Skeletal muscle tissue (tissue), 4 donors: ENCODE results near the gene USF1. TPM values are rescaled to one million over a fixed set of nuclear protein-coding genes. Genes with fewer than 3 reads are reported as not detected.

Experiments used
- H3K27ac ChIP-seq: one replicate; pipeline ENCODE4 v1.7.0; 2013; ENCODE audit warnings: mild to moderate bottlenecking, low read depth, low read length, inconsistent platforms
- H3K27me3 ChIP-seq, 3 donors: one replicate each; pipeline ENCODE4 v1.7.0; 2013; ENCODE audit warnings: low read length in 3 of 3; ENCODE audit not compliant: control insufficient read depth in 3 of 3, insufficient read depth in 3 of 3
- H3K36me3 ChIP-seq, 3 donors: one replicate each; pipeline ENCODE4 v1.7.0; 2013; ENCODE audit warnings: low read length in 3 of 3; ENCODE audit not compliant: control insufficient read depth in 3 of 3, insufficient read depth in 3 of 3
- H3K4me1 ChIP-seq, 3 donors: one replicate each; pipeline ENCODE4 v1.7.0; 2013; ENCODE audit warnings: low read length in 3 of 3, mild to moderate bottlenecking in 3 of 3; ENCODE audit not compliant: control insufficient read depth in 3 of 3, insufficient read depth in 3 of 3
- H3K4me3 ChIP-seq, 3 donors: one replicate each; pipeline ENCODE4 v1.7.0; 2013; ENCODE audit warnings: low read length in 3 of 3
- H3K9ac ChIP-seq, 3 donors: one replicate each; pipeline ENCODE4 v1.7.0; 2013; ENCODE audit warnings: low read length in 3 of 3, mild to moderate bottlenecking in 3 of 3, moderate library complexity in 2 of 3, low read depth in 1 of 3
- H3K9me3 ChIP-seq, 3 donors: one replicate each; pipeline ENCODE4 v1.7.0; 2013; ENCODE audit warnings: low read length in 3 of 3; ENCODE audit not compliant: control insufficient read depth in 3 of 3
- total RNA-seq: library from RNA; depleted of rRNA; stranded (reverse); fragments of >200 nt; gene quantifications from one replicate; pipeline ENCODE4 v1.2.3, GENCODE V29; 2014
- donor health status: Osteomylitis.

USF1 gene
- total RNA-seq, 1 donor from 2014 or later: 66.3 TPM

DNA sequence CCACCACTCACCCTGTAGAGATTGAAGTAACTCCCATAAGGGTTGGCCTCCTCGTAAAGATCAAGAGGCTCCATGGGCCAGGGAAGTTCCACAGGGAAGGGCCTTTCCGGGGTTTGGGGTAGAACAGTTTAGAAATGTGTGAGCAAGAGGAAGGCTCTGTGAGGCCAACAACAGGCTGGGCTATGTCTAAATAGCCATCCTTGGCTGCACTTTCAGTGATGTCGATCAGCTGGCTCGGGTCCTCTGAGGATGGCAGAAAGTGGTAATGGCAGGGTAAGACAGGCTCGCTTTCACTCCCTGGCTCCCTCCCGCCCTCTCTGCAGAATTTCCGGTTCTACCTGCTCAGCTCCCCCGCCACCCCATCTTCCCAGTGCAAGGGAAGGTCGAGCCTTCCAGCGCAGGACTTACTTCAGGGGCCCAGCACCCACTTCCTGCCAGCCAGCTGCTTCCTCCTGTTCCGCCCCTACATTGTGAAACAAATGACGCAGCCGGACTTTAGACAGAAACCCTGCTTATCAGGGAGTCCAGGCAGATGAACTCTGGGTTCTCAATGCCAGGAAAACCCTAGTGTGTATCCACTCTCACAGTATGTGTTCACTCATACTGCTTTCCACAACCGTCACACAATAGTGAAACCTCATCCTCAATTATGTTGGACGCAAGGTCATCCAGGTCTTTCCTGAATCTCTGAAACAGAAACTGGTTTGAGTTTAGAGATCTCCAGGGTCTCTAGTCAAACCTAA, 32.1 kb downstream of the USF1 start:
- Histone ChIP-seq H3K9ac (peak overlapping the region; percentile 24 to 51 (median 25)), H3K4me3 (peak overlapping the region; percentile 29 to 45 (median 41)), H3K4me1 (peaks cover 6 to 13% (median 9%) of the 10 kb centered on the region in 3 donors), H3K36me3 (no peaks in the 10 kb centered on the region), H3K27ac (peak overlapping the region; percentile 87), H3K27me3 (peaks cover 0 to 3% (median 0%) of the 10 kb centered on the region in 3 donors), H3K9me3 (no peaks in the 10 kb centered on the region)

DNA sequence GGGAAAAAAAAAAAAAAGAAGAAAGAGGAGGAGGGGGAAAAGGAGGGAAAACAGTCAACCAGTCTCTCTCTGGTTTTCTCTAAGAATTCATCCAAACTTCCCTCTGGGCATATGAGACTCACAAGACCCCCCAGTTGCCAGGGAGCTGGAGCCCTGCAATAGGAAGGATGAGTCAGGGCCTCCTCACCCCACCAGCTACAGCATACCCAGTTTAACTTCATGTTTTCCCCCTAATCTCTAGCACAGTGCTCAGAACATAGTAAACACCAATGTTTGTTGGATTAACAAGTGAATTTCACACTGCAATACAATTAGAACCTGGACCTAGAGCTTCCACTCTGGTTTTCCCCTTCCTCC, 32.7 kb downstream of the USF1 start:
- H3K9me3 ChIP-seq: no peaks in the 10 kb centered on the region
- H3K27me3 ChIP-seq: peaks cover 0 to 3% (median 0%) of the 10 kb centered on the region in 3 donors
- peaks cover 6 to 10% (median 9%) of the 10 kb centered on the region in 3 donors for H3K4me1 ChIP-seq
- H3K9ac ChIP-seq: peak overlapping the region in 2 of 3 donors; percentile 24 to 25
- H3K36me3 ChIP-seq: no peaks in the 10 kb centered on the region
- peak overlapping the region; percentile 87 for H3K27ac ChIP-seq
- peak overlapping the region in 2 of 3 donors; percentile 41 to 45 for H3K4me3 ChIP-seq

DNA sequence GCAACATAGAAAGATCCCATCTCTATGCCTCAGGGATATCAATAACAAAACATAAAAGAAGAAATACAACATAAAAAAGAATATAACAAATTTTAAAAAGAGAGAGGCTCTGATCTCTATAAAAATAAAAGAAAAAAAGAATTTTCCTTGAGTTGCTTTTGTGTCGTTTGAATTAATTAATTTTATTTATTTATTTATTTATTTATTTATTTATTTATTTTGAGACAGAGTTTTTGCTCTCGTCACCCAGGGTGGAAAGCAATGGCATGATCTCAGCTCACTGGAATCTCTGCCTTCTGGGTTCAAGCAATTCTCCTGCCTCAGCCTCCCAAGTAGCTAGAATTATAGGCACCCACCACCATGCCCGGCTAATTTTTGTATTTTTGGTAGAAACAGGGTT, 33.4 kb downstream of the USF1 start:
- H3K27ac ChIP-seq: no peak overlapping the region
- H3K27me3 ChIP-seq: no peaks in the 10 kb centered on the region
- no peak overlapping the region for H3K4me3 ChIP-seq
- H3K4me1 ChIP-seq: peaks cover 6 to 10% (median 9%) of the 10 kb centered on the region in 3 donors
- H3K36me3 ChIP-seq: no peaks in the 10 kb centered on the region
- H3K9ac ChIP-seq: no peak overlapping the region
- H3K9me3 ChIP-seq: no peaks in the 10 kb centered on the region

DNA sequence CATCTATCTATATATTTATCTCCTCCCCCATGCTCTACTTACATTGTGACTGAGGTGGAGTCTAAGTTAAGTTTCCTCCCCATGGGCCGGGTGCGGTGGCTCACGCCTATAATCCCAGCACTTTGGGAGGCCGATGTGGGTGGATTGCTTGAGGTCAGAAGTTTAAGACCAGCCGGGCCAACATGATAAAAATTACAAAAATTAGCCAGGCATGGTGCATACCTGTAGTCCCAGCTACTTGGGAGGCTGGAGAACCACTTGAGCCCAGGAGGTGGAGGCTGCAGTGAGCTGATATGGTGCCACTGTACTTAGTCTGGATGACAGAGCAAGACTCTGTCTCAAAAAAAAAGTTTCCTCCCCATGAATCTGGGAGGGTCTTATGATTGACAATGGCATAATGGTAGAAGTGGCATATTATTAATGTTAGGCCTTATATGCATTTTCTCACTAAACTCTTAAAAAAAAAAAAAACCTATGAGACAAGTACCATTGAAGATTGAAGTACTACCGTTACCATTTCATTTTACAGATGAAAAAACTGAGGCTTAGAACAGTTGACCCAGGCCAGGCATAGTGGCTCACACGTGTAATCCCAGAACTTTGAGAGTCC, 36.1 kb downstream of the USF1 start:
- H3K9ac ChIP-seq: no peak overlapping the region
- H3K36me3 ChIP-seq: no peaks in the 10 kb centered on the region
- H3K4me1 ChIP-seq: peaks cover 6 to 10% (median 9%) of the 10 kb centered on the region in 3 donors
- H3K27me3 ChIP-seq: no peaks in the 10 kb centered on the region
- H3K27ac ChIP-seq: no peak overlapping the region
- no peaks in the 10 kb centered on the region for H3K9me3 ChIP-seq
- H3K4me3 ChIP-seq: no peak overlapping the region

DNA sequence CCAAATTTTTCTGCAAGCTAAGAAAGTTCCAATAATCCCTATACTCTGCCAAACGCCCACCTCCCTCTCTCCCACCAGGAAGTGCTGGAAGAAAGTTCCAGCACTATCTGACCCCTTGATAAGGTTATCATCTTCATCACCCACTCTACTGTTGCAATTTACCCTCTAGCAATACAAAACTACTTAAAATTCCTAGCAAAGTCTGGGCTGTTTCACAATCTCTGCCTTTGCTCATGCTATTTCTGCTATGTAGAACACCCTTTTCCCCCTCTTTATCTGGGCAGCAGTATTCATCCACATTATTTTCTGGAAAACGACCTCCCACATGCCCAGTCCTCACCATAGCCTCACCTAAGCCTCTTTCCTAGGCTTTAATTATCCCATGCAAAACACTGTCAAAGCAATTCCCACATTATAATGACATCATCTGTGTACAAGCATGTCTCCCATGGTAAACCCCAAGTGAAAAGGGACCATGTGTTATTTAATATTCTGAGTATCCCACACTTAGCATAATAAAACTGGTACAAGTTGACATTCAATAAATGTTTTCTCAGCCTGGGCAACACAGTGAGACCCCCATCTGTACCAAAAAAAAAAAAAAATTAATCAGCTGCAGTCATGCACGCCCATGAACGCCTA, 36.8 kb downstream of the USF1 start:
- no peaks in the 10 kb centered on the region for H3K36me3 ChIP-seq
- peaks cover 6 to 10% (median 7%) of the 10 kb centered on the region in 3 donors for H3K4me1 ChIP-seq
- H3K27me3 ChIP-seq: no peaks in the 10 kb centered on the region
- H3K9me3 ChIP-seq: no peaks in the 10 kb centered on the region
- no peak overlapping the region for H3K27ac ChIP-seq
- no peak overlapping the region for H3K9ac ChIP-seq
- no peak overlapping the region for H3K4me3 ChIP-seq

DNA sequence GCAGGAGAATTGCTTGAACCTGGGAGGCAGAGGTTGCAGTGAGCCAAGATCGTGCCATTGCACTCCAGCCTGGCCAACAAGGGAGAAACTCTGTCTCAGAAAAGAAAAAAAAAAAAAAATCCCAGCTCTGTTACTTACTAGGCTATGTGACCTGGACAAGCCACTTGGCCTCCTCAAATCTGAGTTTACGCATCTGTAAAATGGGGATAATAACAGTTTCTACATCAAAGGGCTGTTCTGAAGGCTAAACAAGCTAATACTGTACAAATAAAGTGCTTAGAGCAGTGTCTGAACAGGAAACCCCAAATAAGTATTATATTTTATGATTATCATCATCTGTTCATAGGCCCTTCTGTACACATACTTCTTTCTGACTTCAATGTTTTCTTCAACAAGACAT, 38.4 kb downstream of the USF1 start:
- H3K36me3 ChIP-seq: no peaks in the 10 kb centered on the region
- no peak overlapping the region for H3K27ac ChIP-seq
- no peaks in the 10 kb centered on the region for H3K9me3 ChIP-seq
- H3K9ac ChIP-seq: no peak overlapping the region
- no peaks in the 10 kb centered on the region for H3K4me1 ChIP-seq
- no peaks in the 10 kb centered on the region for H3K27me3 ChIP-seq
- H3K4me3 ChIP-seq: no peak overlapping the region

DNA sequence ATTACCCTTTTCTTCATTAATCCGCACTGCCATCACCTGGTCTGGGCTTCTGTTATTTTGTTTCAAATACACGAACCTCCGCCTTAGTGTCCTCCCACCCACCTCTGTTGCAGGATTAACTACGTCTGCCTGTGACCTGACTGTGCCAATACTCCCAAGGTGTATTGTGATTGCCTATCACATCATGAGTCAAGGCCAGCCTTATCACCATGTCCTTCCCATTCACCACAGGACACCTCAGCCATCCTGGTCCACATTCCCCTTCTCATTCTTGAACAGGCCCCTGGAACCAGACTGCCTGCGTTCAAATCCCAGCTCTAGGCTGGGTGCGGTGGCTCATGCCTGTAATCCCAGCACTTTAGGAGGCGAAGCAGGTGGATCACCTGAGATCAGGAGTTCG, 39.2 kb downstream of the USF1 start:
- Histone ChIP-seq H3K4me3 (no peak overlapping the region), H3K9ac (no peak overlapping the region), H3K36me3 (no peaks in the 10 kb centered on the region), H3K4me1 (no peaks in the 10 kb centered on the region), H3K27ac (no peak overlapping the region), H3K27me3 (no peaks in the 10 kb centered on the region), H3K9me3 (no peaks in the 10 kb centered on the region)

DNA sequence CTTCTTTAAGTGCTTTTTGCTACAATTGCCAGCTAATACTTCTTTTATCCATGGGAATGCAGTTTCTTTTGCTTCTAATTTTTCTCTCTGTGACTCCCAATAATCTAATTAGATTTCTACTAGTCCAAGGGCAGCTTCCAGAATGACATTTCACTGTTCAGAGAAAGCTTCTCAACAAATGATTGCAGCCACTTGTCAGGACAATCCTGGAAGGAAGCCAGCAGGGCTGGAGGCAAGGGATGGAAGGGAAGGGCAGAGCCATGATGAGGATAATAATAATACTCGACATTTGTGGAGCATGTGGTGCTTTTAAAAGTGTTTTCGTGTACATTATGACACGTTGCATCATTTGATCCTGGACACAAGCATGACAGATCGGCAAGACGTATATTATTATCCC, 44.3 kb downstream of the USF1 start:
- Histone ChIP-seq H3K9ac (no peak overlapping the region), H3K27me3 (no peaks in the 10 kb centered on the region), H3K4me1 (peaks cover 0 to 3% (median 0%) of the 10 kb centered on the region in 3 donors), H3K9me3 (no peaks in the 10 kb centered on the region), H3K4me3 (no peak overlapping the region), H3K27ac (no peak overlapping the region), H3K36me3 (peaks cover 6 to 10% (median 8%) of the 10 kb centered on the region in 3 donors)

DNA sequence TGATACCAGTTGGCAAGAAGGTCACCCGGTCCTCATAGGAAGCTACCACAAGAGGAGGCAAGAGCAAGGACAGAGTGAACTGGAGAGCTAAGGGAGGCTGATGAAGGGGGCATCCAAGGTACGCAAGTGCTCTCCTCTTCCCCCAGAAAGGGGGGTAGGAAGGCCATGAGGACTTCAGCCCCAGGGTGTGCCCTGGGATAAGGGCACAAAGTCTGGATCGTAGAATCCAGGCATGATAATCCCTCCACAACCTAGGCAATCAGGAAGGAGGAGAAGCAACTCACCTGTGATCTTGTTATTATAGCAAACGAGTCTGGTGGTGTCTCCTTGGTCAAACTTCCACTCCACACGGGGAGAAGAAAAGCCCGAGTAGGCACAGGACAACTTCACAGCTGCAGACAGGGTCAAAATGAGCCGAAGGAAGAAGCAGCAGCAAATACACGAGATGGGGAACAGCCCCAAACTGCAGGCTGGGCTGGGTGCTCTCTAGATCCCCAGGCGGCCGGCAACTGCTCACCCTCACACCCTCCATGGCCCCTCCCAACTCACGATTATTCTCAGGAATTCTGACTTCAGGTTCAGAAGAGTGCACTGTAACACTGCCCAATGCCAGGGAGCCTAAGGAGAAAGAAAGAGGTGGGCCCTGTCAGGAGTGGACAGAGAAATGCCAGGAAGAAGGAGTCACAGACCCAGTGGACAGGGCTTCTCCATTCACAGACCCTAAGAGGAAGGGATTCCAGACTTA, 44.9 kb downstream of the USF1 start:
- Histone ChIP-seq H3K36me3 (peaks cover 6 to 10% (median 8%) of the 10 kb centered on the region in 3 donors), H3K4me1 (peaks cover 0 to 3% (median 0%) of the 10 kb centered on the region in 3 donors), H3K27ac (no peak overlapping the region), H3K9ac (no peak overlapping the region), H3K9me3 (no peaks in the 10 kb centered on the region), H3K27me3 (no peaks in the 10 kb centered on the region), H3K4me3 (no peak overlapping the region)
